HL-60/S4 treated with phorbol 12-myristate 13-acetate at 8.2 ng/mL for 4 days and 3 days (cell line): ENCODE measurements around the gene KRTAP5-1.
"Not testable (repeated sequence)": the region's sequence is repeated elsewhere in the genome, so short reads cannot be mapped to it uniquely, and the experiment has no call there.

Experiments used
- in situ Hi-C: fragments of 300-500 bp; cut with MboI; formaldehyde crosslinking; loops from 2 replicates; pipeline ENCODE4 v1.15.0; 2022; ENCODE audit warnings: low sequenced_read_pairs

KRTAP5-1 gene

DNA sequence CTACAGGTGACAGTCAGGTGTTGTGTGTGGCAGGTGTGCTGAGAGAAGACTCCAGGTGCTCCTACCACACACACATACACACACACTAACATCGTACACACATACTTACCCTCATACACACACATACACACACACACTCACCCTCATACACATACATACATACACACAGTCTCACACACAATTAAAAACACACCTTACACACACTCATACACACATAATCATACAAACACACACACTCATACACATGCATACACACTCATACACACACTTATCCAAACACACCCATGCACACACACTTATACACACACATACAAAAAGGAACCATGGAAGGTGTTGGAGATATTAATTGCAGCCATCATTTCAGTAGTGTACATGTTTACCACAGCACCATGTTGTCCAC lies 18.5 kb upstream of the KRTAP5-1 start:
- in situ Hi-C loops: no loop called here

DNA sequence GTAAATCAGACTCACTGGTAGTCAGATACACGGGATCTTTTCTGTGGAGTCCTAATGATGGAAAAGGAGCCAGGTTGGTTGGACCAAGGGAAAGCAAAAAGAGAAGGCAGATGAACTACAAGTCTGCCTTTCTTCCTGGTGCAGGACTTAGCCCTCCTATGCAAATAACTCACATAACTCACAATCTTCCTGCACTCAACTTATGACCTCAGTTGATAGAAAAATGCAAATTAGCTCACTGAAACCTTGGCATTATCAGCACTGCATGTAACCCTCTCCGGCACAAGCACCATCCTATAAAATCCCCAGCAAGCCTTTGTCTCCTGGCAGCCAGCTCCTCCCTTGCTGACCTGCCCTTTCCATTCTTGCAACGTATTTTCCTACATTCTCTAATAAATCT lies 16.6 kb upstream of the KRTAP5-1 start:
- in situ Hi-C loops: not testable (repeated sequence)

DNA sequence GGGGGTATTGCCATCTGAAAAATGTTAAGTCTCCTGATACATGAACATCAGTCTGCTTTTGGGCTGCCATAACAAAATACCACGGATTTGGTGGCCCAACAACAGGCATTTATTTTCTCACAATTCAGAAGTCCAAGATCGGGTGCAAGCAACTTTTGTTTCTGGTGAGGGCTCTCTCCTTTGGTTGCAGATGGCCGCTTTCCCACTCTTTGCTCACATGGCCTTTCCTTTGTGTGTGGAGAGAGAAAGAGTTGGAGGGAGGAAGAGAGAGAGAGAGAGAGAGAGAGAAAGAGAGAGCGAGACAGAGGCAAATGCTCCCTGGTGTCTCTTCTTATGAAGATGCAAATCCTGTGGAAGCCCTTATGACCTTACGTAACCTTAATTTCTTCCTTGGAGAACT lies 15.5 kb upstream of the KRTAP5-1 start:
- in situ Hi-C loops: no loop called here

DNA sequence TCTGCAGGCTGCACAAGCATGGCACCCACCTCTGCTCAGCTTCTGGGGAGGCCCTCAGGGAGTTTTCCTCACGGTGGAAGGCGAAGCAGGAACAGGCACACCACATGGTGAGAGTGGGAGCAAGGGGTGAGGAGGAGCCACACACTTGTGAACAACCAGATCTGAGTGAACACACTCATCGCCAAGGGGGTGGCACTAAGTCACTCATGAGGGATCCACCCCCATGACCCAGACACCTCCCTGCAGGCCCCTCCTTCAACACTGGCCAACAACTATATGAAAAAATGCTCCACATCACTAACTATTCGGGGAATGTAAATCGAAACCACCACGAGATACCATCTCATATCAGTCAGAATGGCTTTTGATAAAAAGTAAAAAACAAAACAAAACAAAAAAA lies 13.7 kb upstream of the KRTAP5-1 start:
- in situ Hi-C loops: no loop called here

DNA sequence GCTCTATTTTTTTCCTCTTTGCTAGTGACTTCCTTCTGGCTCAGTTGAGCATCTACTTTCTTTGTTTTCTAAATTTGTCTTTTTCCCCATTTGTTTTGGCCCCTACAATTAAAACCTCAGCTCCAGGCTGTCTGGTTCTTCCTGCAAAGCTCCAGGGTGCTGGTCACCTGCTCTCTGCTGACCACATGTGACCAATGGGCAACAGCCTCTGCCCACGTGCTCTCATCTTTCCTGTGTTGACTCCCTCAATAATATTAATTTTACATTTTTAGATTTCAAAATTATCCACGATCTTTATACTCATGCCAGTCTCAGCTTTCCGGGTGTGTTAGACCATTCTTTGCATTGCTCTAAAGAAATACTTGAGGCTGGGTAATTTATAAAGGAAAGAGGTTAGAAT lies 13.3 kb upstream of the KRTAP5-1 start:
- in situ Hi-C loops: not testable (repeated sequence)

DNA sequence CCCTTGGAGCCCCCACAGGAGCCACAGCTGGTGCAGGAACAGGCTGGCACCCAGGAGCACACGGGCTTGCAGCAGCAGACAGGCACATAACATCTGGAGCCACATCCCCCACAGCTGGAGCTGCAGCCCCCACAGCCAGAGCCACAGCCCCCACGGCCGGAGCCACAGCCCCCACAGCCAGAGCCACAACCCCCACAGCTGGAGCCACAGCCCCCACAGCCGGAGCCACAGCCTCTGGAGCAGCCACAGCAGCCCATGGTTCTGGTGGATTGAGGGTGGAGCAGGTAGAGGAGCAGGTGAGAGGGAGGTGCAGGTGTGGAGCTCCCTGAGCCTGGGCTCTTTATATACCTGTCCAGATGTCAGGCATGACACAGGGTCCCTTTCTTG lies 12.9 kb upstream of the KRTAP5-1 start, which contains the start of gene KRTAP5-2:
TSS of gene KRTAP5-2 (minus strand) at position 301 of the 387 bp plus-strand sequence. CDS start at position 257, 44 bp downstream.
- in situ Hi-C loops: no loop called here

DNA sequence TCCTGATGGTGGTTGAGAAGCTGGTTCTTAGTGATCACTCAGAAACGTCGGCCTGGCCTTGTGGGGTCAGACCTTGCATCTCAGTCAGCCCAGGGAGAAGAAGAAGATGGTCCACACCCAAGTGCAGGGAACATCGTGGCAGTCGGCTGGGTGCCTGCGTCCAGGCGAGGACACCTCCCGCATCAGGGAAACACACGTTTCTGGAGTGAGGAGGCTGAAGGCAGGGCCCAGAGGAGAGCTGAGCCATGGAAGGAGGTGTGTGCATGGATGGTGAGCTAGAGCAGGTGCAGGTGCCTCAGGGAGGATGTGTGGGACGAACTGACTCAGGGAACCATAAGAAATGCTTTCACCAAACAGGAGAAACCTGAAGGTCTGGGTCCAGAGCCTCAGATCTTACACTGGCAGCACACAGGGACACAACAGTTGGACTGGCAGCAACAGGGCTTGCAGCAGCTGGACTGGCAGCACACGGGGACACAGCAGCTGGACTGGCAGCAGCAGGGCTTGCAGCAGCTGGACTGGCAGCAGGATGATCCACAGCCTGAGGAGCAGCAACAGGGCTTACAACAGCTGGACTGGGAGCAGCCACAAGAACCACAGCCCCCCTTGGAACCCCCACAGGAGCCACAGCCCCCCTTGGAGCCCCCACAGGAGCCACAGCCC lies 12.4 kb upstream of the KRTAP5-1 start:
- in situ Hi-C loops: no loop called here

DNA sequence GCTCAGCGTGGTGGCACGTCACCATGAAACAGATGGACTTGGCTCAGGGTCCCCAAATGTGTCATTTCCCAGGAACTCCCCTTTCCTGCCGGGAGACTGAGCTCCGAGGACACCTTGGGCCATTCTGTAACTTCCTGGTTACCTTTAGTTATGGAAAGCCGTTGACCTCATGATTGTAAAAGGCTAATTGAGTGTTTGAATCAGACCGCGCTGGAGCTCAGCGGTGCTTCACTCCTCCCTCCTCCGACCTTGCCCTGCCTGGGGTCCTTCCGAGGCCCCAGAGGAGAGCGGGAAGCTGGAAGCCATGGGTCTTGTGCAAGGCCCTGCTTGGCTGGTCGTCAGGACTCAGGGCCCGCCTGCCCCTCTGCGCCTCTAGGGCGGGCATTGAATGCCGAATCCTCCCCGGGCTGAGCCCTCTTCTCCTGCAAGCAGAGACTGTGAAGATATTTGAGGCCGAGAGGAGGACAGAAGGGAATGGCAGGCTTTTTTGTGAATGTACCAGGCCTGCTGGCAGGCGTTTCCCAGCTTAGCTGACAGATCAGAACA lies 11.6 kb upstream of the KRTAP5-1 start:
- in situ Hi-C loops: not testable (repeated sequence)

DNA sequence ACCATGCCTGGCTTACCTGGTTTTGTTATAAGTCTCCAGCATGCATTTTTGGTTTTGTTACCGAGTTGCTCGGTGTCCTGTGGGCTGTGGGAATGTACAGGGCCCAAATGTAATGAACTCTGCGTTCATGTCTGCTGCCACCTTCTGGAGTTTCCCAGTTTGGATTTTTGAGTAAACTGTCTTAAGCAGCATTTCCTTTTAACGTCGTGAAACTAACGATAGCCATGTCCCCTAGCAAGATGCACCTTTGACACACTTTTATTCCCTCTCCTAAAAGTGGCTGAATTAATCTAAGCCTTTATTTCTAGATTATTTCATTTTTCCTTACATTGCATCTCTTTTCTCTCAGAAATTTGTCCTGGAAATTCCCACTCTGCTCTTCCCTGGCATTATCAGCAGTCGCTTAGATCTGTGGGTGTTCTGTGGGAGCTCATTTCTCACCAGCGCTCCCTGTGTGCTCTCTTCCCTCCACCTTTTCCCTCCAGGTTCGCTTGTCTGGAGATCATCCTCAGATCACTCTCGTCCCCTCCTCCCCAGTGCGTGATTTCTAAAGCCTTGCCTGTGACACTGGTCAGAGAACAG lies 11.0 kb upstream of the KRTAP5-1 start:
- in situ Hi-C loops: not testable (repeated sequence)

DNA sequence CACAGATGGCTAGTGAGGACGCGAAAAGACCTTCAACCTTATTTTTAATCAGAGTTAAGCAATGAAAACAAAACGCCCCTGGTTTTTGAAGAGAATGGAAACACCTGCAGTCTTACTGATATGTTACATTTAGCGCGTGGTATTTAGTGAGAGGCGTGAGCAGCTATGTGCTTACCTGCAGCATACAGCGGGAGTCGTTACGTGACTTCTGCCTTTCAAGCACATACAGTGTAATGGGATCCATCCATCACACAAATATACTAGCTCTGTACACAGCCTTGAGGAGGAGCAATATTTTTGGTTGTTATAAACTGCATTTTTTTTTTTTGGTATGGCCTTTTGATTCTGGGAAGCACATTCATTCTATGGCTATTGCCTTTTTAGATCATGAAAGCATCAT lies 7.5 kb upstream of the KRTAP5-1 start:
- in situ Hi-C loops: no loop called here

DNA sequence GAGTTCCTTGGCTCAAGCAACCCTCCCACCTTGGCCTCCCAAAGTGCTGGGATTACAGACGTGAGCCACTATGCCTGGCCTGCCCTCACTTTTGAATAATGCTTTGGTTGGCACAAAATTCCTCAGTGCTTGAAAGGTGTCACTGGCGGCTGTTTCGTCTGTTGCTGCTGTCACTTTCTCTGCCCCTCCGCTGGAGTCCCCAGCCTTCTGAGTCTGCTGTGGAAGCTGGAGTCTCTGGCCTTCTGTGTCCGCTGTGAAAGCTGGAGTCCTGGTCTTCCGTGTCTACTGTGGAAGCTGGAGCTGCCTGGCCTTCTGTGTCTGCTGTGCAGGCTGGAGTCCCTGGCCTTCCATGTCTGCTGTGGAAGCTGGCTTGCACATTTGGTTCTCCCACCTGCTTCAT lies 4.9 kb upstream of the KRTAP5-1 start:
- in situ Hi-C loops: no loop called here

DNA sequence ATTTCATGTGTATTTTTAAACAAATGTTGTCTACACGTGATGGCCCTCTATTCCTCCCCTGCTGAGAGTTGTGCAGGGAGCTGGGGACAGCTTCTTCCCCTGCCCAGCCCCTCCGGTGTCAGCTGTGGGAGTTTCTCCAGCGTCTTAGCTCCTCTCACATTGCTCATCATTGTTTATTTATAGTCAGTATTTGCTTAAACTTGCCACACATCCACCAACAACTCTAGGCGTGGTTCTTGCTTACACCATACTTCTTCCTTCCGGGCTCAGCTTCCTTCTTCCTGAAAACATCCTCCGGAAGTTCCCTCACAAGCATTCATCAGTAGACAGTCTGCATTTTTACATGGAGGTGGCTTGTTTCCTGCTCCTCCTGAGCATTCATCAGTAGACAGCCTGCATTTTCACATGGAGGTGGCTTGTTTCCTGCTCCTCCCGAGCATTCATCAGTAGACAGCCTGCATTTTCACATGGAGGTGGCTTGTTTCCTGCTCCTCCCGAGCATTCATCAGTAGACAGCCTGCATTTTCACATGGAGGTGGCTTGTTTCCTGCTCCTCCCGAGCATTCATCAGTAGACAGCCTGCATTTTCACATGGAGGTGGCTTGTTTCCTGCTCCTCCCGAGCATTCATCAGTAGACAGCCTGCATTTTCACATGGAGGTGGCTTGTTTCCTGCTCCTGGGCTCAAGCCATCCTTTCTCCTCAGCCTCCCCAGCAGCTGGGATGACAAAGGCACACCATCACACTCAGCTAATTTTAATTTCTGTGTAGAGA lies 4.3 kb upstream of the KRTAP5-1 start:
- in situ Hi-C loops: not testable (repeated sequence)

DNA sequence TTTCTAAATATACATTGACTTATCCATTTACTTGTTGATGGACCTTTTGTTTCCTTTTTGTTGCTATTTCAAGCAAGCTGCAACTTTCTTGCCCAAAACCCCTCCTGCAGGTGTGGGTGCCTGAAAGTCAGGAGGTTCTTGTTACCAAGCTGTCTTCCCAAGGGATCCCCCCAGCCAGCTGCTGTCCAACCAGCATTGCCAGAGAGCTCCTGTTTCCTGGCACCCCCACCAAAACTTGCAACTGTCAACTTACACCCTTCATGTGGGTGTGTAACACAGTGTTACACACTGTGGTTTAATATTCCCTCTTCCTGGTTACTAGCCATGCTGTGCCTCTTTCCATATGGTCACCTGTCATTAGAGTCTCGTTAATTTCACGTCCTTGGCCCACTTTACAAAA lies 1.6 kb upstream of the KRTAP5-1 start:
- in situ Hi-C loops: no loop called here

DNA sequence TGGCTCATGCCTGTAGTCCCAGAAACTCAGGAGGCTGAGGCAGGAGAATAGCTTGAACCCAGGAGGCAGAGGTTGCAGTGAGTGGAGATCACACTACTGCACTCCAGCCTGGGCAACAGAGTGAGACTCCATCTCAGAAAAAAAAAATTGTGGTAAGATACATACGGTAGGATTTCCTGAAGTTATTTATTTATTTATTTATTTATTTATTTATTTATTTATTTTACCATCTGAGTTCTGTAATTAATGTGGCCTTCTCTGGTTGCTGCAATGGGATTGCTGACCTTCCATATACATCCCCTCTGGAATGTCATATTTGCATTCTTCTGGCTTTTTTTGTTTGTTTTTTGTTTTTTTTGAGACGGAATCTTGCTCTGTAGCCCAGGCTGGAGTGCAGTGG lies 2.2 kb downstream of the KRTAP5-1 start:
- in situ Hi-C loops: not testable (repeated sequence)

DNA sequence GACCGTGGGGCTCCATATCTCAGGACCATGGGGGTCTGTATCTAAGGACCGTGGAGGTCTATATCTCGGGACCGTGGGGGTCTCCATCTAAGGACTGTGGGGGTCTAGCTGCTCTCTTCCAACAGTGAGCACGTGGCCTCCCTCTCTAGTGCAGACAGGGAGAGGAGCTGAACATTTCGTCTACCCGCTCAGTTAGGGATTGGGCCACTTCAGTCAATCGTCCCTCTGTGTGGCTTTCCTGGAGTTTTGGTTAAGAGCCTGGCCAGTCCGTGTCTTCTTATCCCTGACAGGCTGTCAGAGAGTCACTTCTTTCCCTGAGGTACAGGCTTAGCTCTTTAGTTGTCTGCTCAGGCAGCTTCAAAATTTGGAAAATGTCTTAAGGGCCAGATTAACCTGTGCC lies 3.1 kb downstream of the KRTAP5-1 start:
- in situ Hi-C loops: no loop called here

DNA sequence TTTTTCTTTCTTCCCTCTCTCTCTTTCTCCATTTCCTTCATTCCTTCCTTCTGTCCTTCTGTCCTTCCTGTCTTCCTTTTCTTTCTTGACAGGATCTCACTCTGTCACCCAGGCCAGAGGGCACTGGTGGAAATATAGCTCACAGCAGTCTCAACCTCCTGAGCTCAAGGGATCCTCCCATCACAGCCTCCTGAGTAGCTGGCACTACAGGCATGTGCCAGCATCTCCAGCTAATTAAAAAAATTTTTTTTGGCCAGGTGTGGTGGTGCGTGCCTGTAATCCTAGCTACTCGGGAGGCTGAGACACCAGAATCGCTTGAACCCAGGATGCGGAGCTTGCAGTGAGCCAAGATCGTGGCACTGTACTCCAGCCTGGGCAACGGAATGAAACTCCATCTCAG lies 8.3 kb downstream of the KRTAP5-1 start:
- in situ Hi-C loops: no loop called here

DNA sequence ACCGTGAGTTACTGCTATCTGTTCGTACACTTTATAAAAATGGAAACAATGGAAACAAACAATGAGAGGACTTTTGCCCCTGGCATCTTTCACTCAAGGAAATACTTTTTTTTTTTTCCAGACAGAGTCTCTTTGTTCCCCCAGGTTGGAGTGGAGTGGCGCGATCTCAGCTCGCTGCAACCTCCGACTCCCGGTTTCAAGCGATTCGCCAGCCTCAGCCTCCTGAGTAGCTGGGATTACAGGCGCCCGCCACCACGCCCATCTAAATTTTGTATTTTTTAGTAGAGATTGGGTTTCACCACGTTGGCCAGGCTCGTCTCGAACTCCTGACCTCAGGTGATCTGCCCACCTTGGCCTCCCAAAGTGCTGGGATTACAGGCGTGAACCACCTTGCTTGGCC lies 9.3 kb downstream of the KRTAP5-1 start:
- in situ Hi-C loops: not testable (repeated sequence)

DNA sequence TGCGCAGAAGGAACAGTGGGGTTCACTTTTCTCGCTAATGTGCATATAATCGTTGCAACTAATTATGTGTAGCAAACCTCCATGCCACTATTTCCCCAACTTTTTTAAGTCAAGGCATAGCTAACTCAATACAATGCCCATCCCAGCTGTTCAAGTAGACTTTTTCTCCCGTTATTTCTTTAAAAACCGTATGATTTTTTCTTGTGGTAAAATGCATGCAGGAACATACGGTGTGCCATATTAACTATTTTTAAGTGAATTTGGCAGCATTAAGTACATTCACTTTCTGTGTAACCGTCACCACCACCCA lies 10.2 kb downstream of the KRTAP5-1 start:
- in situ Hi-C loops: no loop called here

DNA sequence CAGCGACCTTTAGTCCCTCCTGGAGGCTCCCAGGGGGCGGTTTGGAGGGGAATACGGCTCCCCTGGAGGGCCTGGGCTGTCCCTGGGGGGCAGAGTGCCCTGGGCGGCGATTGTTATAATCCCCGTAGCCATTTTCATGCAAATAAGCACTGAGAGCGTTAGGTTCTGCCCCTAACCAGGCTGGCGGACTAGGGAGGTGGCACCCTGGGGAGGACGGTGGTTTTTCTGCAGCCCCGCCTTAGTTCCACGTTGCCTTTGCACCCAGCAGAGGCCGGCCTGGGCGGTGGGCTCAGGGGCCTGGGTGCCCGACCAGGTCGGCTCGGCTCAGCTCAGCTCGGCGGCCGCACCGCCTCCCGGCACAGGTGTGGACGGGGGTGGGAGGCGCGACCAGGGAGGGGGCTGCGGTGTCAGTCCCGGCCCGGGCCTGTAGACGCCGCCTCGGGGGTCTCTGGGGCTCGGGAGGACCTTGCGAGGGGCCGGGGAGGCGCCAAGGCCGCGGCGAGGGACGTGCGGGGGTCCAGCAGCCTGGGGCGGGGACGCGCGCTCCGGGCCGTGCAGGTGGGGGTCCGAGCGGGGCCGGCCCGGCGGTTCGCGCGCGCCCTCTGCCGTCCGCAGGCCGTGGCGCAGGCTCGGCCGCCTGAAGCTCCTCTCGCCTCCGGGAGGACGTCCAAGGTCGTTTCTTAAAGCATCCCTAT lies 10.7 kb downstream of the KRTAP5-1 start:
- in situ Hi-C loops: no loop called here

DNA sequence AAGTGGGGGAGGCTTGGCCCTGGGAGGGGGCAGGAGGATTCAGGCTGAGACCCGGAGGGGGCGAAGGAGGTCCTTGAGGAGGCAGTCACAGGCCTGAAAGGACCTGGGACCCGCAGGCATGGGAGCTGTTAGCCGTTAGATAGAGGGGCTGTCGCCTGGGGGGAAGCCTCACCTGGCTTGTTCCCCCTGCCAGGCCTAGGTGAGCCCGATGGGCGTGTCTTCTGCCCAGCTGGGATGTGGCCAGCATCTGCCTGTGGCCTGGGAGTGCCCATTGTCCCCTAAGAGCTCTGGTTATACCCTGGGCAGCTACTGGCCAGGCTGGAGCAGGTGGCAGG lies 11.2 kb downstream of the KRTAP5-1 start:
- in situ Hi-C loops: no loop called here

DNA sequence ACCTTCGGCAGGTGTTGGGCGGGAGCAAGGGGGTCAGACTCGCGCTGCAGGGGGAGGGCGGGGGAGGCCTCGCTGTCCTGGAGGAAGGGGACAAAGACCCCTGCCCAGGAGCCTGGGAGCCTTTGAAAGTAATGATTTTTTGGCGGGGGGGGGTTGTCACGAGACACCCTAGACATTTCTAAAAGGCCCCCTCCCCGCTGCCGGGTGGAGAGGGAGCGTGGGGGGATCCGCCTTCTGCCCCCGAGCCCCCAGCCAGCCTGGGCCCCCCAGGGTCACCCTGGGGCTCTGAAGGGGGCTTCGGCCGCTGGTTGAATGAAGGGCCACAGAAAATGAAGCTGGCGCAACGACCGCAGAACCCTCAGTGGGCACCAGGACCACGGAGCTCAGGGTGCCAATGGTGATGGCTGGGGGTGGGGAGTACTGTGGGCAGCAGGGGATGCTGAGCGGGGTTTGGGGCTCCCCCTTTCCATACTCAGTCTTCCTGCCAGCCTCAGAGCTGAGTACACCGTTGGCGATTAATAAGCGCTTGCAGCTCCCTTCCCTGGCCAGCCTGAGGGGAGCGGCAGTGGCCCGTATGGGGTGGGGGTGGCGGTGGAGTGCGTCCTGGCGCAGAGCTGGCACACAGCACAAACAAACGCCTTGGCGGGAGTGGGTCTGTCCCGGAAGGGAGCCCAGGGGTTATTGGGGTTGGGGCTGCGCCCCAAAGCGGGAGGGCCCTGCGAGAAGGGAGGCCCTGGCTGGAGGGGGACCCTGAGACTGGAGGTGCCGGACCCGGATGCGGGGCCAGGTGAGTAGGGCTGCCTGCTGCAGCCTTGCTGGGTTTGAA lies 11.8 kb downstream of the KRTAP5-1 start:
- in situ Hi-C loops: no loop called here
